Femur (tissue), 1 donor: ENCODE results near the gene OVCA2.
"Not testable (repeated sequence)": the region's sequence is repeated elsewhere in the genome, so short reads cannot be mapped to it uniquely, and the experiment has no call there.

ENCODE experiments used
- DNase-seq: peaks from one replicate; pipeline ENCODE4 v3.0.0-alpha.2; 2017

Gene OVCA2

GRCh38 chr17:2041561-2042389 lies at the start of gene OVCA2:
OVCA2 (plus strand) TSS chr17:2042022; CDS start chr17:2042048, 26 bp downstream.
- DNase-seq: peak; percentile 97

- DNase-seq: no peak
Observed at GRCh38 chr17:1992541-1992940, 49.3 kb upstream of the OVCA2 start.

- no peak for DNase-seq
Observed at GRCh38 chr17:1994707-1995106, 47.1 kb upstream of the OVCA2 start.

- DNase-seq: no peak
Observed at GRCh38 chr17:1995321-1995892, 46.4 kb upstream of the OVCA2 start.

- DNase-seq: no peak
Observed at GRCh38 chr17:1995907-1996799, 45.7 kb upstream of the OVCA2 start.

GRCh38 chr17:1996800-1997288 lies 45.0 kb upstream of the OVCA2 start:
- DNase-seq: no peak

- no peak for DNase-seq
Observed at GRCh38 chr17:1997289-1997926, 44.4 kb upstream of the OVCA2 start.

- no peak for DNase-seq
Observed at GRCh38 chr17:1997927-1998742, 43.7 kb upstream of the OVCA2 start.

- DNase-seq: peak; percentile 69
Observed at GRCh38 chr17:1999557-2000251, 42.1 kb upstream of the OVCA2 start.

- DNase-seq: no peak
Observed at GRCh38 chr17:2002767-2003329, 39.0 kb upstream of the OVCA2 start.

GRCh38 chr17:2003525-2003924 lies 38.3 kb upstream of the OVCA2 start:
- no peak for DNase-seq

GRCh38 chr17:2004435-2004952 lies 37.3 kb upstream of the OVCA2 start:
- no peak for DNase-seq

- DNase-seq: no peak
Observed at GRCh38 chr17:2008332-2009126, 33.3 kb upstream of the OVCA2 start.

- DNase-seq: no peak
Observed at GRCh38 chr17:2009737-2010136, 32.1 kb upstream of the OVCA2 start.

GRCh38 chr17:2011411-2012371 lies 30.1 kb upstream of the OVCA2 start:
- DNase-seq: peak; percentile 74

GRCh38 chr17:2012499-2012898 lies 29.3 kb upstream of the OVCA2 start:
- no peak for DNase-seq

GRCh38 chr17:2013220-2013993 lies 28.4 kb upstream of the OVCA2 start:
- not testable (repeated sequence) for DNase-seq

- no peak for DNase-seq
Observed at GRCh38 chr17:2013994-2014317, 27.9 kb upstream of the OVCA2 start.
